WTC11 (cell line): Measurements from ENCODE around the gene CHTF18.

Experiments
- FOXP1 ChIP-seq: sonication (generic); formaldehyde crosslinking; IDR thresholded peaks from 2 replicates; pipeline ENCODE4 v1.8.0; 2022; ENCODE audit warnings: missing genetic modification reagents, mild to moderate bottlenecking, moderate library complexity, borderline replicate concordance
- SMAD3 ChIP-seq: sonication (generic); formaldehyde crosslinking; IDR thresholded peaks from 2 replicates; pipeline ENCODE4 v1.8.0; 2022; ENCODE audit warnings: missing genetic modification reagents, mild to moderate bottlenecking, borderline replicate concordance
- TF ChIP-seq, protein P1 (sequence below): fragments of 200-600 bp; IDR thresholded peaks from 2 replicates; pipeline ENCODE4 v1.8.0; 2022; ENCODE audit warnings: antibody characterized with exemption
- TF ChIP-seq, protein P2 (sequence below): sonication (generic); formaldehyde crosslinking; IDR thresholded peaks from 2 replicates; pipeline ENCODE4 v1.8.0; 2022; ENCODE audit warnings: mild to moderate bottlenecking, missing genetic modification reagents
- TF ChIP-seq, protein P3 (sequence below): sonication (generic); formaldehyde crosslinking; IDR thresholded peaks from 2 replicates; pipeline ENCODE4 v1.8.1; 2023; ENCODE audit warnings: mild to moderate bottlenecking, missing genetic modification reagents, moderate library complexity

DNA sequence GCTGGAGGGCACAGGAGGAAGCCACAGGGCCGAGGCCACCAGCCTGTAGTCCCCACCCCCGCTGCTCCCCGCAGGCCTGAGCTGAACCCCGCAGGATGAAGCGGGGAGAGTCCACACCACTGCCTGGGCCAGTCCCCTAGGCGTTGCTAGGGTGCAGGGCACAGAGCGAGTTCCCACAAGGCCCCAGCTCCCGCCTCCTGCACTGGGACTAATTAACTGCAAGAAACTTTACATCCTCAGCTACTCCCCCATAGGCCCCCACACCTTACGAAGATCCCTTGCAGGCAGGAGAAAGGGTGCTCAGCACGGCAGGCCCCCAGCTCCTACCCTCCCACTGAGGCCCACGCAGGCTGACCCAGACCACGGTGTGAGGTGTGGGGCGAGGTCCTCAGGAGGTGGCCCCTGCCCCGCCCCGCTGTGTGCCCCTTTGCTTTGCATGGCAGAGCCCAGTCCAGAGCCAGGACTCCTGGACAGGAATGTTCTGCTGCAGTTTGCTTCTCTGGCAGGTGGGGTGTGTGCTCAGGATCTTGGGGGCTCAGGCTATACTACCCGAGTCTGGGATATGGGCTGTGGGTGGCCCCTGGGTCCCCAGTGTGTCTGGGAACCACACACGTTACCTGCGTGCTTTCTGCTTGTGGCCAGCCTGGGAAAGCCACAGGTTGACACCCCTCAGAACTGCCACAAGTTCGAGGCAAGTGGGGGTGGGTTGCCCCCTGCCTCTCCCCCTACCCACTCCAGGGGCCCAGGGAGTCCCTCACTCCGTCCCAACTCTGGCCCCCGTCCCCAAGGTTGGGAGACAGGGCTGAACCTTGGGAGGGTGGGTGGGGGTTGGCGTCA is 10.9 kb downstream of the CHTF18 start:
- TF ChIP-seq, protein P1, sequence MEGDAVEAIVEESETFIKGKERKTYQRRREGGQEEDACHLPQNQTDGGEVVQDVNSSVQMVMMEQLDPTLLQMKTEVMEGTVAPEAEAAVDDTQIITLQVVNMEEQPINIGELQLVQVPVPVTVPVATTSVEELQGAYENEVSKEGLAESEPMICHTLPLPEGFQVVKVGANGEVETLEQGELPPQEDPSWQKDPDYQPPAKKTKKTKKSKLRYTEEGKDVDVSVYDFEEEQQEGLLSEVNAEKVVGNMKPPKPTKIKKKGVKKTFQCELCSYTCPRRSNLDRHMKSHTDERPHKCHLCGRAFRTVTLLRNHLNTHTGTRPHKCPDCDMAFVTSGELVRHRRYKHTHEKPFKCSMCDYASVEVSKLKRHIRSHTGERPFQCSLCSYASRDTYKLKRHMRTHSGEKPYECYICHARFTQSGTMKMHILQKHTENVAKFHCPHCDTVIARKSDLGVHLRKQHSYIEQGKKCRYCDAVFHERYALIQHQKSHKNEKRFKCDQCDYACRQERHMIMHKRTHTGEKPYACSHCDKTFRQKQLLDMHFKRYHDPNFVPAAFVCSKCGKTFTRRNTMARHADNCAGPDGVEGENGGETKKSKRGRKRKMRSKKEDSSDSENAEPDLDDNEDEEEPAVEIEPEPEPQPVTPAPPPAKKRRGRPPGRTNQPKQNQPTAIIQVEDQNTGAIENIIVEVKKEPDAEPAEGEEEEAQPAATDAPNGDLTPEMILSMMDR, result no peak
- TF ChIP-seq, protein P2, sequence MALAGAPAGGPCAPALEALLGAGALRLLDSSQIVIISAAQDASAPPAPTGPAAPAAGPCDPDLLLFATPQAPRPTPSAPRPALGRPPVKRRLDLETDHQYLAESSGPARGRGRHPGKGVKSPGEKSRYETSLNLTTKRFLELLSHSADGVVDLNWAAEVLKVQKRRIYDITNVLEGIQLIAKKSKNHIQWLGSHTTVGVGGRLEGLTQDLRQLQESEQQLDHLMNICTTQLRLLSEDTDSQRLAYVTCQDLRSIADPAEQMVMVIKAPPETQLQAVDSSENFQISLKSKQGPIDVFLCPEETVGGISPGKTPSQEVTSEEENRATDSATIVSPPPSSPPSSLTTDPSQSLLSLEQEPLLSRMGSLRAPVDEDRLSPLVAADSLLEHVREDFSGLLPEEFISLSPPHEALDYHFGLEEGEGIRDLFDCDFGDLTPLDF (CRISPR knock-in tag), result no peak
- TF ChIP-seq, protein P3, sequence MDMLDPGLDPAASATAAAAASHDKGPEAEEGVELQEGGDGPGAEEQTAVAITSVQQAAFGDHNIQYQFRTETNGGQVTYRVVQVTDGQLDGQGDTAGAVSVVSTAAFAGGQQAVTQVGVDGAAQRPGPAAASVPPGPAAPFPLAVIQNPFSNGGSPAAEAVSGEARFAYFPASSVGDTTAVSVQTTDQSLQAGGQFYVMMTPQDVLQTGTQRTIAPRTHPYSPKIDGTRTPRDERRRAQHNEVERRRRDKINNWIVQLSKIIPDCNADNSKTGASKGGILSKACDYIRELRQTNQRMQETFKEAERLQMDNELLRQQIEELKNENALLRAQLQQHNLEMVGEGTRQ (CRISPR knock-in tag), result no peak
- no peak for TF ChIP-seq FOXP1 (CRISPR knock-in tag)
- TF ChIP-seq SMAD3 (CRISPR knock-in tag), result no peak
